HL-60 (cell line): ENCODE data around the gene LAMTOR3.
A peak's percentile ranks its signal among the peaks of the same experiment; 100 is the strongest.

Source experiments
- DNase-seq, 2 experiments: peaks; one replicate each; pipeline ENCODE4 v3.0.0-alpha.2; 2010 to 2020; ENCODE audit warnings: low read depth in 1 of 2, low spot score in 1 of 2
- H3K27ac ChIP-seq: fragments of 250-450 bp; sonication (Bioruptor Pico); replicated peaks from 2 replicates; pipeline ENCODE4 v1.5.1; 2020; ENCODE audit warnings: mild to moderate bottlenecking, moderate library complexity
- H3K27me3 ChIP-seq: fragments of 250-450 bp; sonication (Bioruptor Pico); 2 replicates; pipeline ENCODE4 v1.5.1; 2021; ENCODE audit warnings: mild to moderate bottlenecking, moderate library complexity; ENCODE audit not compliant: insufficient read depth, poor library complexity, severe bottlenecking
- H3K4me3 ChIP-seq: replicated peaks from 2 replicates; pipeline ENCODE4 v1.5.1; 2011; ENCODE audit warnings: mild to moderate bottlenecking, control low read depth, low read length; ENCODE audit not compliant: insufficient read depth
- CTCF ChIP-seq: IDR thresholded peaks from one replicate; pipeline ENCODE4 v1.5.1; 2011; ENCODE audit warnings: low read length, control low read depth, inconsistent platforms; ENCODE audit not compliant: insufficient read depth
- GABPA ChIP-seq: IDR thresholded peaks from 2 replicates; pipeline ENCODE4 v1.6.1; 2012; ENCODE audit warnings: low read depth
- POLR2AphosphoS5 ChIP-seq: IDR thresholded peaks from 2 replicates; pipeline ENCODE4 v1.6.1; 2012; ENCODE audit warnings: low read depth
- REST ChIP-seq: IDR thresholded peaks from 2 replicates; pipeline ENCODE4 v1.6.1; 2012; ENCODE audit warnings: low read depth; ENCODE audit not compliant: insufficient replicate concordance
- SPI1 ChIP-seq: IDR thresholded peaks from 2 replicates; pipeline ENCODE4 v1.6.1; 2012; ENCODE audit warnings: low read depth, mild to moderate bottlenecking, borderline replicate concordance

The LAMTOR3 gene

GRCh38 chr4:99893029-99893428 lies 1.2 kb downstream of the LAMTOR3 start:
- TF ChIP-seq REST, result no peak
- TF ChIP-seq GABPA, result no peak
- no peak for TF ChIP-seq SPI1
- TF ChIP-seq POLR2AphosphoS5, result no peak
- TF ChIP-seq CTCF, result no peak
- DNase-seq, result no peak
- Histone ChIP-seq H3K27ac (no peak overlapping the region; the same call in 1 of the 2 replicates), H3K27me3 (no peaks in the 10 kb centered on the region), H3K4me3 (peak overlapping the region; percentile 100)

- DNase-seq, result no peak
- Histone ChIP-seq H3K4me3 (no peak overlapping the region), H3K27me3 (no peaks in the 10 kb centered on the region), H3K27ac (0 out of 2 replicates have a peak overlapping the region, but pooled peaks have one; percentile 7)
- TF ChIP-seq CTCF, result no peak
- TF ChIP-seq SPI1, result no peak
- TF ChIP-seq GABPA, result no peak
- no peak for TF ChIP-seq POLR2AphosphoS5
- TF ChIP-seq REST, result no peak
Measured at GRCh38 chr4:99891351-99891750, 2.9 kb downstream of the LAMTOR3 start.

- H3K27ac ChIP-seq, result no peak overlapping the region
Measured at GRCh38 chr4:99887837-99888236, 6.4 kb downstream of the LAMTOR3 start.

GRCh38 chr4:99886146-99886545 lies 8.1 kb downstream of the LAMTOR3 start:
- no peak overlapping the region for H3K4me3 ChIP-seq
- H3K27me3 ChIP-seq, result no peaks in the 10 kb centered on the region
- no peak overlapping the region for H3K27ac ChIP-seq
- DNase-seq, result no peak
- TF ChIP-seq POLR2AphosphoS5, result no peak
- TF ChIP-seq CTCF, result no peak
- no peak for TF ChIP-seq SPI1
- no peak for TF ChIP-seq GABPA
- no peak for TF ChIP-seq REST

More at GRCh38 chr4:99887837-99888236, 6.4 kb downstream of the LAMTOR3 start:
- DNase-seq, result no peak
- no peak for TF ChIP-seq POLR2AphosphoS5
- no peaks in the 10 kb centered on the region for H3K27me3 ChIP-seq
- H3K4me3 ChIP-seq, result no peak overlapping the region
